Epithelial cell of proximal tubule (primary cell): Measurements from ENCODE around the gene ZBTB44. TPM values are rescaled to one million over a fixed set of nuclear protein-coding genes. Genes with fewer than 3 reads are reported as not detected.
"Not testable (repeated sequence)": the region's sequence is repeated elsewhere in the genome, so short reads cannot be mapped to it uniquely, and the experiment has no call there.

Experiments
- DNase-seq: peaks from one replicate; pipeline ENCODE4 v3.0.0-alpha.2; 2011; ENCODE audit warnings: low read depth
- H3K4me3 ChIP-seq: 2 replicates; pipeline ENCODE4 v1.5.1; 2011; ENCODE audit warnings: low read depth, mild to moderate bottlenecking, low read length
- total RNA-seq: library from RNA; depleted of rRNA; stranded (reverse); fragments of >200 nt; gene quantifications from 2 replicates; pipeline ENCODE4 v1.2.3, GENCODE V29; 2015
- TF ChIP-seq, protein P1 (sequence below): conservative IDR thresholded peaks from 2 replicates; pipeline ENCODE4 v1.5.1; 2012; ENCODE audit warnings: low read depth, mild to moderate bottlenecking, low read length

The ZBTB44 gene
- total RNA-seq, 1 donor from 2014 or later = 14.8 TPM

DNA sequence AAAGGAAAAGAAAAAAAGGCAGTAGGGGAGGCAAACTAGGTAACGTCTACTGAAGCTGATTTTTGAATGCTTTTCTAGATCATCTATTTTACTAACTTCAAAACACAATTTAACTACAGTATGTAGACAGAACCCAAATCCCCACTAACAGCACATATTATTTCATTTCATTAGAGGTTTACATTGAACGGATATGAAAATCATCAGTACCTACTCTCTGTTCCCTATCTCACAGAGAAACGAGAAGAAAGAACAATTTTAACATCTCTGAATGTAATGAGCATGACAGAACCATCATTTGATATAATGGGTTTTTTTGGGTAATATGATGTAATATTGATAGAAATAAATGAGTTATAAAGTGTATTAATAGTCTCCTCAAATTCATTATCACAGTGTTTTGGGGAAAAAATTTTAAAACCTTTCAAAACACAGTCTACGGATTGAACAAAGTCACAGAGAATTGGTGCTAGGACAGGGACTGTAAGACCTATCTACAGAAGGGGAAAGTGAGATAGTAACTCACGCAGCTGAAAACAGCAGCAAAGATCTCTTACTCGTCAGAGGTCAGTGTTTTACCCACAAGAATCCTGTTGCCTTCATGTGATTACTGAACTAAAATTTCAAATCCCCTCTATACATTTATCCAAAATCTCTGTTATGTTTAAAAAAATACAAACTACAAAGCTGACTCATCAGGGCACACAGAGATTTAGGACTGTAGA is 77.3 kb downstream of the ZBTB44 start:
- H3K4me3 ChIP-seq = no peak overlapping the region

DNA sequence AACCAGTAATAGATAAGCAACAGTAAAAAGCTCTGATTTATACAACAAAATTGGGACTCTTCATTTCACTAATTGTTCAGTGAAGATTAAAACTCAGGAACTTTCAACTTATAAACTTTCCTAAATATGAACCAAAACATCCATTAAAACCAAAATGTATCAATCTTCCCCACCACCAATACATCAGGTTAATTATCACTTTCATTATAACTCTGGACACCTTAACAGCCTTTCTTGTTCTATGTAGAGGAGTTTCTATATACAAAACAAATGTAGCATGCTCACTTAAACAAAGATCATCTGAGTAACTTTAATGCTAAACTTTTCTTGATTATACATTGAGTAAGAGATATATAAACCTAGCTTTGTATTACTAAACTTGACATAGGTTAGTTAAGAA is 80.4 kb downstream of the ZBTB44 start:
- no peak for DNase-seq
- TF ChIP-seq, protein P1, sequence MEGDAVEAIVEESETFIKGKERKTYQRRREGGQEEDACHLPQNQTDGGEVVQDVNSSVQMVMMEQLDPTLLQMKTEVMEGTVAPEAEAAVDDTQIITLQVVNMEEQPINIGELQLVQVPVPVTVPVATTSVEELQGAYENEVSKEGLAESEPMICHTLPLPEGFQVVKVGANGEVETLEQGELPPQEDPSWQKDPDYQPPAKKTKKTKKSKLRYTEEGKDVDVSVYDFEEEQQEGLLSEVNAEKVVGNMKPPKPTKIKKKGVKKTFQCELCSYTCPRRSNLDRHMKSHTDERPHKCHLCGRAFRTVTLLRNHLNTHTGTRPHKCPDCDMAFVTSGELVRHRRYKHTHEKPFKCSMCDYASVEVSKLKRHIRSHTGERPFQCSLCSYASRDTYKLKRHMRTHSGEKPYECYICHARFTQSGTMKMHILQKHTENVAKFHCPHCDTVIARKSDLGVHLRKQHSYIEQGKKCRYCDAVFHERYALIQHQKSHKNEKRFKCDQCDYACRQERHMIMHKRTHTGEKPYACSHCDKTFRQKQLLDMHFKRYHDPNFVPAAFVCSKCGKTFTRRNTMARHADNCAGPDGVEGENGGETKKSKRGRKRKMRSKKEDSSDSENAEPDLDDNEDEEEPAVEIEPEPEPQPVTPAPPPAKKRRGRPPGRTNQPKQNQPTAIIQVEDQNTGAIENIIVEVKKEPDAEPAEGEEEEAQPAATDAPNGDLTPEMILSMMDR = no peak
- no peak overlapping the region for H3K4me3 ChIP-seq

More for the DNA sequence above, 77.3 kb downstream of the ZBTB44 start:
- TF ChIP-seq, protein P1 = no peak
- no peak for DNase-seq

DNA sequence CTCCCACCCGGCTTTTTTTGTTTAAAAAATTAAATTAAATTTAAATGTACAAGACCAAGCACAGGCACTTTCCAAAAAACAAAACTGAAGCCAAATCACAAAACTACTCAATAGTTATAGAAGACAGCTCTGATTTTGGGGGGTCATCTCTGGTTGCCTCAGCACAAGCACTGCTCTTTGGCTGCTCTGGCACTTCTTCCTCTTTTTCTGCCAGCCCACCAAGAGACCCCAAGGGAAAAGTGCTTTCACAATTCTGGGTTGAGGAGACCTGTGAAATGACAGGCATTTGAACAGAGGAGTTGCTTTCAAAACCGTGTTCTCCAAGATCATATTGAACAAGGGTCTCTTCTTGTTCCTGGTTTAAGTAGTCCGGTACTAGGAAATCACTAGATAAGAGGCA is 80.8 kb downstream of the ZBTB44 start:
- not testable (repeated sequence) for H3K4me3 ChIP-seq, DNase-seq

DNA sequence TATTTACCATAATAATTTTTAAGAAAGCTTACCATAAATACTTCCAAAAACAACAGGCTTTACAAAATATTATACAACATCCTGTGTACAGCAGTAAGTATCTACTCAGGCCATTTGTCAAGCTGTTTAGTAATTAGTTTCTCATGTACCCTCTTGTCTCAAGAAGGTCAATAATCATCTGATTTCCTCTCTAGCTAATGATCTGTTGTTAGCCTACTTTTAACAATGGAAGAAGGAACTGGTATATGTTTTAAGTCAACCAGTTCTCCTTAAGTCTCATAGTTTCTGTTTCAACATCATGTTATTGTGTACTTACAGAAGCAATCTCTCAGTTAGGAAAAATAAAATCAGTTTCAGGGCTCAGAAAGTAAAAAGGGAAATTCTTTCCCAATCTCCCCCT is 81.2 kb downstream of the ZBTB44 start:
- H3K4me3 ChIP-seq, DNase-seq: not testable (repeated sequence)

DNA sequence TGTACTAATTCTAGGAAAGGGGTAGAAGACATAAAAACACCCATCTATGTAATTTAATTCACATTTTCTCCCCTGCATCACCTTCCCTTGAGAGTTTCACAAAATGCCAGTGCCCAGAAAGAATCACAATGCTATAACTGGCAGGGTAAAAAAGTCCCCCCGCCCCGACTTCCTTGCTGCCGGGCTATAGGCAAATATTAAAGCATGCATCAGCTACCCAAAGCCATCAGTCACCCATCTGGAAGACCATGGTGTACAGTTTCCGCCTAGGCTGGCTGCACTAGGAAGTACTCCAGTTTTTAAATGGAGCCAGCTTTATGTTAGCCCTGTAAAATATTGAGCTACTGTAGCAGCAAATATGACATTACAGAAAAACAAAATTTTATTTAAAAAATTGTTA is 87.3 kb downstream of the ZBTB44 start:
- no peak overlapping the region for H3K4me3 ChIP-seq
- DNase-seq = no peak
- TF ChIP-seq, protein P1 = no peak

DNA sequence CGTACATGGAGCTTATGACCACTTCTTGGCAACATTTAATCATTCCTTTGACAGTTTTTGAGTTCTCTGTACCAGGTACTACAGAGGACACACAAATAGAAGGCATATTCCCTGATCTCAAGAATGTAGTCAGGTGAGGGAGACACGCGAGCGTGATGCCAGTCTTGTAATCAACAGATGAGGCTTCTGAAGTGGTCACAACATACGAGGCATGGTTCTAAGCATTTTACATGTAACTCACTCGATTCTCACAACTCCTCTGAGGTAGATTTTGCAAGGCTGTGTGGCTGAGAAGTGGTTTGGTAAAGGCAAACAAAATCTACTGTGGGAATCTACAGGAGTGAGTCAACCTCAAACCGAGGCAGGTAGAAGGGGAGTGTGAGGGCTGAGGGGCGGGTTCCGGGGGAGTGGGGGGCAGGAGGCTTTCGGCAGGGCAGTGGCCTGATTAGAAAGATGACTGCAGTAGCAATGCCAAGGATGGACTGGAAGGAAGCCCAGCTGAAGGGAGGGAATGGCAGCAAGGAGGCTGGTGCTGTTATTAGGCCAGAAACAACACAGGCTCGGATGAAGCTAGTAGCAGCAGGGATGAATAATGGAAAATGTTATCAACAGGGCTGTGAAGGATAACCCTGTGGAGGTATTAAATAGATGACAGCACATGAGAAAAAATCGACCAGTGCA is 91.3 kb downstream of the ZBTB44 start:
- DNase-seq = no peak
- no peak overlapping the region for H3K4me3 ChIP-seq
- TF ChIP-seq, protein P1 = no peak

DNA sequence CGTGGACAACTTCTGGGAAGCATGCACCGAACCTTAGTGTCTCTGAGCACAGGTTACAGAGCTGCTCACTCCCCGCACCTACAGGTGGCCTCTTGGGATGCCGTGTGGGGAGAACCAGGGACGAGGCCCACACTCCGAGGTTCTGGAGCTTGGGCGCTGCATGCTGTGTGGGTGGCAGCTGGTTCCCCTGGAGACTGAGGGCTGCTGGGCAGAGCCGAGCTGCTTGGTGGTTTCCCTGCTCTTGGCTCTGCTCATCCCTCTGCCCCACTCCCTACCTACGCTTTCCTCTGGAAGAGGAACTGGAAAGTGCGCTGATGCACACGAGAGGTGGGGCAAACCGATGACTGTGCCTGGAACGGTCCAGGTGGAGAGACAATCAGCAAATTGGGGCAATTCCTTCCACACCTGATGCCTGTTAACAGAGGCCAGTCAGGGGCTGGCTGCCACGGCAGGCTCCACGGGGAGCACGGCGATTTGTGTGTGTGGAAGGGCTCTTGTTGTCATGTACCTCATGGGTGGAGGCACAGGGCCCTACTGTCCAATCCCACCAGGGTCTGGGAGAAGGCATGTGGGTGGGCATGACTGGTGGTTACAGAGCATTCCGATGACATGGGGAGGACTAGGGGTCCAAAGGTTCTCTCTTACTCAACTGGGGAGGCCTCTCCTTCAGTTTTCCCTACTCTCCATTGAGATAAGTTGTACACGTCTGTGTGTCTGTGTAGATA is 94.2 kb downstream of the ZBTB44 start:
- DNase-seq = no peak
- no peak overlapping the region for H3K4me3 ChIP-seq
- TF ChIP-seq, protein P1 = no peak
